NCI-H774 (cell line): Measurements from ENCODE around the gene RAD51B.
"Not testable (repeated sequence)": the region's sequence is repeated elsewhere in the genome, so short reads cannot be mapped to it uniquely, and the experiment has no call there.

Experiments used
- DNase-seq: peaks from one replicate; lab custom pipeline; 2025; lab: John Stamatoyannopoulos, UW

The RAD51B gene

DNA sequence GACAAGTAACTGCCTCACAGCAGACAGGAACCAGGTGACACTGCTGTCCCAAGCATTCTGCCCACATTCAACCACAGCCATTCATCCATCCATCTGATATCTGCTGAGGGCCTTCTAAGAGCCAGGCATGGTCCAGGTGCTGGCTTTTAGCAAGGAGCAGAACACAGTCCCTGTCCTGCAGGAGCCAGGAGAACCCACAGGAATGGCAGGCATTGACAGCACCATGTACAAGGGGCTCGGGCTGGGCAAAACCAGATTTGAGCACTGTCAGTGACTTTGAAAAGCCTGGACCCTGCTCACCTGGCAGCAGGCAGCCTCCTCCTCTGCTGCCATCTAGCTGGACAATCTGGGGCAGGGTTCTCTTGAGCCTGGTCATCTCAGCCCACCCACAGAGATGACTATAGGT, 836.3 kb downstream of the RAD51B start:
- no peak for DNase-seq

DNA sequence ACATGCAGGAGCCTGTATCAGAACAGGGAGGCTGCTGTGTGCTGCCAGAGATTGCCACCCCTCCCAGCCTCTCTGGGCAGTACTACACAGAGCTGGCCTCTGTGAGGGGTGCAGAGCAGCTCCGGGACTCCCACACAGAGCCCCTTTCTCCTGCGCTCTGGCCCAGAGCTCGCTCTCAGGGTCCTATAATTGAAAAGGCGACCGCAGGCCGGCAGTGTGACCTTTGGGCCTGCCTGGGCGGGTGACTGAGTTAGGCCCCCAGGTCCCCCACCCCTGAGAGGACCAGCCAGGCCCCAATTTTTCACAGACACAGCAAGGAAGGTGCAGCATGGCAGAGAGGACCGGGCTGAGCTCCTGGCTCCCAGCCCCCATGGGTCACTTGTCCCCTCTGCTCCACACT, 836.9 kb downstream of the RAD51B start:
- no peak for DNase-seq

GRCh38 chr14:68657300-68658028, 837.9 kb downstream of the RAD51B start:
- DNase-seq, result no peak

GRCh38 chr14:68658029-68658509, 838.5 kb downstream of the RAD51B start:
- DNase-seq, result no peak

- no peak for DNase-seq
Observed at GRCh38 chr14:68658943-68659931, 839.7 kb downstream of the RAD51B start.

DNA sequence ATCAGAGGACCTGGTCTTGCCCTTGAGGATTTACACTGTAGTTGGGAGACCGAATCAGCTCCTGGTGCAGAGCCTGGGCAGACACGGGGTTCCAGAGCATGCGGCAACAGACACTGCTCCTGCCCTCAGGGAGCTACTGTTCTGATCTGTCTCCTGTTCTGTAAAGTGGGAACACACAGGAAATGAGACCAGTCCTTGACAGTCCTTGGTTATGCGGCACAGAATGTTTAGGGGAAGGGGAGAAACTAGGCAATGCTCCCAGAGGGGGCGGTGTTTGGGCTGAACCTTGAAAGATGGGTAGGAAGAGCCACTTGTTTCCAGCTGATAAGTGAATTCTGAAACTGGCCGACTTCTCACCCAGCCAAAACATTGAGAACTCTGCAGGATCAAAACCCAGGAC, 840.9 kb downstream of the RAD51B start:
- no peak for DNase-seq

DNA sequence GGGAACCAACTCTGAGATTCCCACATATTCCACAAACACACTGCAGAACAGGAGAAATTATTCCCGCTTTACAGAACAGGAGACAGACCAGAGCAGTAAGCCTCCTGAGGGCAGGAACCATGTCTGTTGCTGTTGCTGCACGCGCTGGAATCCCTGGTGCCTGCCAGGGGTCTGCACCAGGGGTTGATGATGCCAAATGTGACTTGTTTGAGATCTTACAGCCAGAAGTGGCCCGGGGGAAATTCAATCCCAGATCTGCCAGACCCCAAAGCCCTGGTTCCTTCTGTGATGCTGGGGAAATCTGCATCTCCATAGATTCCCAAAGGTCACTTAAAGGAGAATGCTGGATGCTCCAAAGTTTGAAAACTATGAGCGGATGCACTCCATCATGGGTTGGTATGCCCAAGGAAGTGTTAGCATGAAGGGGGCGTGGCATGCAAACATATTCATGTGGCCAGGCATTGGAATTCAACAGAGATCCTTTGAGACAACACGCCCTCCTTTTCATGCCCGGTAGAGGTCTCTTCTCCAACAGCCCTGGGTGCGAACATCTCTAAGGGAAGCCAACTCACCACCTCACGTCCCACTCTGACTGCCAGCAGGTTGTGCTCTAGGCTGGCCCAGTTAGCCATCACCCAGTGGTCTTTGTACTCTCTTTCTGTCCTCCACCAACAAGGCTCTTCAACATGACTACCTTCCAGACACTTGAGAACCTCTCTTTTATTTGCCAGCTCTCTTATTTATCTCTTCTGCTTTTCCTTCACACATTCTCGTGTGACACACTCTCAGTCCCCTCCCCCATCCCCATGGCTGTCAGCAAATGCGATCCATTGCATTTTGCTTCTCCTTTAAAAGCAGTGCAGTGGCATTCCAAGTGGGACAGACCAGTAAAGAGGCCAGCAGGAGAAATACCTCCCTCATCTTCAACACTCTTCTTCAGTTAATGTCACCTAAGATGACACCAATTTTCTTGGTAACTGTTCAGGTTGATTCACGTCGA, 841.9 kb downstream of the RAD51B start:
- no peak for DNase-seq

GRCh38 chr14:68662392-68662791, 842.8 kb downstream of the RAD51B start:
- DNase-seq, result no peak

GRCh38 chr14:68662826-68663225, 843.2 kb downstream of the RAD51B start:
- DNase-seq, result not testable (repeated sequence)

- DNase-seq, result no peak
Observed at GRCh38 chr14:68663385-68664076, 844.0 kb downstream of the RAD51B start.

DNA sequence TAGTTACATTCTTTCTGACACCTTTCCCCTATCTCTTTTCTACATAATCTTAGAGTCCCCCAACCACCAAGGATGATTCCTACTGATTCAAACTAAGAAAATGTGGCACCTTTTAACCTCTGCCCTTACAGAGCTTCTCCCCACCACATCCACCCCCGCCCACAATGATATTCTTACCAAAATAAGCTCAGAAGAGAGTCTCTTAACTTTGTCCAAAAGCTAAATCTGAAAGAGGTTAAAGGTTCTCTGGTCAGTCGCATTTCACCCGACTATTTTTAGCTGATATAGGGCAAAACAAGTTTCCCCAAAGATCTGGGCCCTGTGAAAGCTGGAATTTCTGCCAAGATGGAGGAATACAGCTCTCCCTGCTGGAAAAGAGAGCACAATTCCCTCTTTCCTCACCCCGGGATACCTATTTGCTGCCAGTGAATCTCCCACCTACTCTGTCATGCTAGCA, 844.7 kb downstream of the RAD51B start:
- no peak for DNase-seq

DNA sequence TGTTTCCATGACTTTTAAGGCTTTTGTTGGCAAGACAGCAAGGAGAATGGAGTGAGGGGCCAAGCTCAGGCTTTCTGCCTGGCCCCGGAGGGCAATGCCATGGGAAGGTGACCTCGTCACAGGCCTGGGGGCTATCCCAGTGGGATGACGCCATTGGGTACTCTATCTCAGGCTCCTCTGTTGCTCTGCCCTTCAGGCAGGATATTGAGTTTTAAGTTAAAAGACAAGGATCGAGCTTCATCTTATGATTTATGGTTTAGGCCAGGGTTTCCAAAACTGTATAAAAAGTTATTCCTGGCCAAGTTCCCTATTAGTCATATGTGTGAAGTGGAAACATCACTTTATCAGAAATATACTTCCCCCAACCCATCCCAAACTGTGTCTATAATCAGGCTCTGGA, 845.6 kb downstream of the RAD51B start:
- no peak for DNase-seq

DNA sequence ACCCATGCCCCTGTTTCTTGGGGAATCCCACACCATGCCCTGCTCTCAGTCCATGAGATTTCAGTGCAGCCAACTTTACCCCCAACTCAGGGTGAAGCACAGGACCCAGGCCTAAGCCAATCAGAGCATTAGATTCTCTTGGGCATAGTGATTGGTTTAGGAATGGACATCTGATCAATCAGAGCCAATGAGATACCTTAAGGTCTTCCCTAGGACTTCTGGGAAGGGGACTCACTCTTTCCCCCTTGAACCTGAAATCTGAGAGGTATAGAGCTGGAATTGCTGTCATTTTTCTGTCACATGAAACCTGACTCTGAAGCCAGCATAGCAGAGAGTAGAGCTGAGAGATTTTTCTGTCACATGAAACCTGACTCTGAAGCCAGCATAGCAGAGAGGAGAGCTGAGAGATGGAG, 846.2 kb downstream of the RAD51B start:
- DNase-seq, result no peak

DNA sequence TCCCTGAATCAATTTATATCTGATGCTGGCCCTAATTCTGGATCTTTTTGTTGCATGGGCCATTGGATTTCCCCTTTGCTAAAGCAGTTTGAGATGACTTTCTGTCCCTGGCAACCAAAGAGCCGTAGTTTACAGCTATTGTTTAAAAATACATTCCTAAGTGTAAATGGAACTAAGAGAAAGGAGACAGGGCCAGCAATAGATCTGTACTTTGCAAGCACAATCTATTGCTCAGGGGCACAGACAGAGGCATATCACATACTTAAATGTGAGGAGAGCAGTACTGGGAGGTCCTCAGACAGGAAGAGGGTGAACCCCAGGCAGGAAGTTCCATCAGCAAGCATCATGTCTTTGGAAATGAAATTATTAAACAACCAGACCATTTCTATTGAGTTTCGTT, 846.7 kb downstream of the RAD51B start:
- no peak for DNase-seq

DNA sequence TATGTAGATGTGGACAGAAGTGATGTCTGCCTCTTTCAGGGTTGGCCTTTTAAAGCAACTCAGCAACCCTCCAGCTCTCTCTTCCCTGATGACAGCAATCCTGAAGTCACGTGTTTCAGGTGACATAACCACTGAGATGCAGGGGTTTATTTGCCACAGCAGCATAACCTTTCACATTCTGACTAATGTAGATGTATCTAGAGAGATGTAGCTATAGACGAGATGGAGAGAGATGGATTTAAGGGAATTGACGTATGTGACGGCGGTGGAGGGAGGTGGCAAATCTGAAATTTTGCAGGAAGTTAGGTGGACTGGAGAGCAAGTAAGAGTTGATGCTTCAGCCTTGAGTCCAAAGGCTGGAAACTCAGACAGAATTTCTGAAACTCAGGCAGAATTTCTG, 847.3 kb downstream of the RAD51B start:
- DNase-seq, result no peak

- DNase-seq, result no peak
Observed at GRCh38 chr14:68667313-68667791, 847.8 kb downstream of the RAD51B start.

- no peak for DNase-seq
Observed at GRCh38 chr14:68668028-68668427, 848.4 kb downstream of the RAD51B start.

GRCh38 chr14:68668531-68668930, 849.0 kb downstream of the RAD51B start:
- no peak for DNase-seq

GRCh38 chr14:68669111-68669511, 849.5 kb downstream of the RAD51B start:
- no peak for DNase-seq

DNA sequence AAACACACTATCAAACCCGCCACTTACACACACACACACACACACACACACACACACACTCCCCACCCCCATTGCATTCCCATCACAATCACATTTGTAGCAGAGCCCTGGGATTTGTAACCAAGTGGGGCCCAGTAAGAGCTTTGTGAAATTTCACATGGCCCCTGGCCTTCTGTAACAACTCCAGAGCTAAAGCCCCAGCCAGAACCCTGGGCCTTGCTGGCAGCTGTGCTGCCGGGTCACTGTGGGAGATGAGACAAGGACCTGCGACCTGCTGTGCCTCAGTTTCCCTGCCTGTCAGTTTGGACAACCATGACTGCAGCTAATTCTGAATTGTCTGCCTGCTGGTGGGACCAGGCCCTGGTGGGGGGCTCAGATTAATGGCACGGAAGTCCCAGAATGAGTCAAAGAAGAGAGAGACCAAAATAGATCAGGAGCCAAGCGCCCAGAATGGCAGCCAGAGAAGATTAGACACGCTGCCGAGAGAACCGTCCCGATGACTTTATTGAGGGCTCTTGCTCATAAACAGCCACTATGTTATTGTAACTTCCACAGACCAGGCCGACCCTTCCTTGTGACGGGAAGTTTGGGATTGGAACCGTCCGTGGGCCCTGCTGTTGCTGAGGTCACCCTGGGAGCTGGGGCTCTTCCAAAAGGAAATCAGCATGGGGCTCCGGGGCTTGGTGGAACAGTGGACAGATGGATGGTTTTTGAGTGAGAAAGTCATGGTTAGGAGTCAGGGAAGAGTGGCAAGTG, 850.2 kb downstream of the RAD51B start:
- DNase-seq, result no peak
